SK-N-MC (cell line): ENCODE results near the gene TNFAIP2.

Source experiments
- DNase-seq: peaks from one replicate; pipeline ENCODE4 v3.0.0-alpha.2; 2011; ENCODE audit warnings: low read depth, low spot score
- H3K27ac ChIP-seq: fragments of 200-600 bp; sonication (generic); 2 replicates; pipeline ENCODE4 v1.5.1; 2016; ENCODE audit warnings: mixed run types
- H3K36me3 ChIP-seq: fragments of 200-600 bp; sonication (generic); 2 replicates; pipeline ENCODE4 v1.6.1; 2017; ENCODE audit warnings: antibody characterized with exemption, low read length, mixed read lengths; ENCODE audit not compliant: insufficient read depth
- H3K4me3 ChIP-seq: fragments of 200-600 bp; sonication (generic); 2 replicates; pipeline ENCODE4 v1.5.1; 2016
- H3K9ac ChIP-seq: fragments of 200-600 bp; sonication (generic); 2 replicates; pipeline ENCODE4 v1.8.0; 2017; ENCODE audit warnings: mixed run types, mixed read lengths; ENCODE audit not compliant: insufficient read length
- H3K9me3 ChIP-seq: fragments of 200-600 bp; sonication (generic); 2 replicates; pipeline ENCODE4 v1.6.1; 2017; ENCODE audit warnings: low read depth, mild to moderate bottlenecking, antibody characterized with exemption, low read length, moderate library complexity, mixed read lengths
- EZH2 ChIP-seq: fragments of 200-600 bp; sonication (generic); IDR thresholded peaks from one replicate; pipeline ENCODE4 v1.6.1; 2017; ENCODE audit warnings: antibody characterized with exemption
- FOXP2 ChIP-seq: optimal IDR thresholded peaks from 2 replicates; pipeline ENCODE3; 2011; ENCODE audit warnings: mild to moderate bottlenecking, moderate library complexity; ENCODE audit not compliant: insufficient read depth; ENCODE audit errors: extremely low read length, control extremely low read depth
- POLR2AphosphoS5 ChIP-seq: IDR thresholded peaks from 2 replicates; pipeline ENCODE4 v1.6.1; 2012; ENCODE audit warnings: mild to moderate bottlenecking, low read depth, low read length, borderline replicate concordance

Gene TNFAIP2, protein sequence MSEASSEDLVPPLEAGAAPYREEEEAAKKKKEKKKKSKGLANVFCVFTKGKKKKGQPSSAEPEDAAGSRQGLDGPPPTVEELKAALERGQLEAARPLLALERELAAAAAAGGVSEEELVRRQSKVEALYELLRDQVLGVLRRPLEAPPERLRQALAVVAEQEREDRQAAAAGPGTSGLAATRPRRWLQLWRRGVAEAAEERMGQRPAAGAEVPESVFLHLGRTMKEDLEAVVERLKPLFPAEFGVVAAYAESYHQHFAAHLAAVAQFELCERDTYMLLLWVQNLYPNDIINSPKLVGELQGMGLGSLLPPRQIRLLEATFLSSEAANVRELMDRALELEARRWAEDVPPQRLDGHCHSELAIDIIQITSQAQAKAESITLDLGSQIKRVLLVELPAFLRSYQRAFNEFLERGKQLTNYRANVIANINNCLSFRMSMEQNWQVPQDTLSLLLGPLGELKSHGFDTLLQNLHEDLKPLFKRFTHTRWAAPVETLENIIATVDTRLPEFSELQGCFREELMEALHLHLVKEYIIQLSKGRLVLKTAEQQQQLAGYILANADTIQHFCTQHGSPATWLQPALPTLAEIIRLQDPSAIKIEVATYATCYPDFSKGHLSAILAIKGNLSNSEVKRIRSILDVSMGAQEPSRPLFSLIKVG

GRCh38 chr14:103122947-103123633 is at the start of gene TNFAIP2:
Gene TNFAIP2 (plus strand): TSS chr14:103123461. CDS start chr14:103126458, 2,997 bp downstream.
- DNase-seq, result no peak
- Histone ChIP-seq H3K9ac (no peak within 1 kb of the TSS), H3K27ac (no peak within 1 kb of the TSS), H3K4me3 (0 out of 2 replicates have a peak within 1 kb of the TSS, but pooled peaks have one; percentile 22), H3K9me3 (no peaks in the 10 kb centered on the region), H3K36me3 (no peaks in the 10 kb centered on the region)
- TF ChIP-seq POLR2AphosphoS5 (no peak), EZH2 (no peak), FOXP2 (no peak)

DNA sequence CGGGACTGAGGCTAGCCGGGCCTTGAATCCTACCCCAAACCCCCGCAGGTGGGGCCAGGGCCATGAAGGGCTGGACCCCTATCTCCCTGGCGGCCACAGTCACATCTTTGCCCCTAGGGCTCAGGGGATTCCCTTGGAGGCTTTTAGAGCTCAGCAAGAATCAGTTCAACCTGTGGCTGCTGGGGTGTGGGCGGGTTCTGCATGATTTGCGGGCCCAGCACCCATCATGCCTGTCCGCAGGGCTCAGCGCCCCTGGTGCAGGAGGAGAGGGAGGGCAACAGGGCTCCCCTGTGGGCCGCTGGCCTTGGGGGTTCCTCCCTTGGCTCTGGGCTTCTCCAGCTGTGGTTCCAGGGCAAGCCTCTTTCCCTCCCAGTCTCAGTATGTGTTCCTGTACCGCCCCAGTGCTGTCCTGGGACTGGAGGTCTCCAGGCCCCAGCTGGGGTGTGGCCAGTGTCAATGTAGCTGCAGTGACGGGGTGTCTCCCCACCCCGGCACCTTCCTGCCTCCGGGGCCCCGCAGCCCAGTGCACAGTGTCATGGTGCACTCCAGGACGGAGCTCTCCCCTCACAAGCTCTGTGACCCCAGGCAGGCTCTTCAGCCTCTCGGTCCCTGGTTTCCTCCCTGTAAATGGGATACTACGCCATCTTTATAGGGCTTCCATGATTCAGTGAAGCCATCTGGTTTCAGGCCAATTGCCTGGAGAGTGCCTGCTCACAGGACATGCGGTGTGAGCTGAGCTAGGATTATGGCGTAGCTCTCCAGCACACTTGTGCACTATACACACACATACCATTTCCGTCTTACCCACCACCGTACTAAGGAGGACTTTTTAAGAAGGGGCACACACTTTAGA is 49.2 kb upstream of the TNFAIP2 start:
- Histone ChIP-seq H3K36me3 (no peaks in the 10 kb centered on the region), H3K9ac (no peak overlapping the region), H3K4me3 (no peak overlapping the region), H3K9me3 (no peaks in the 10 kb centered on the region), H3K27ac (no peak overlapping the region)
- TF ChIP-seq POLR2AphosphoS5 (no peak), FOXP2 (no peak), EZH2 (no peak)
- DNase-seq, result no peak

GRCh38 chr14:103074729-103075367 is 48.4 kb upstream of the TNFAIP2 start:
- TF ChIP-seq EZH2 (no peak), POLR2AphosphoS5 (no peak), FOXP2 (no peak)
- Histone ChIP-seq H3K27ac (no peak overlapping the region), H3K36me3 (no peaks in the 10 kb centered on the region), H3K9ac (no peak overlapping the region), H3K4me3 (peak overlapping the region; percentile 71), H3K9me3 (no peaks in the 10 kb centered on the region)
- DNase-seq, result no peak

DNA sequence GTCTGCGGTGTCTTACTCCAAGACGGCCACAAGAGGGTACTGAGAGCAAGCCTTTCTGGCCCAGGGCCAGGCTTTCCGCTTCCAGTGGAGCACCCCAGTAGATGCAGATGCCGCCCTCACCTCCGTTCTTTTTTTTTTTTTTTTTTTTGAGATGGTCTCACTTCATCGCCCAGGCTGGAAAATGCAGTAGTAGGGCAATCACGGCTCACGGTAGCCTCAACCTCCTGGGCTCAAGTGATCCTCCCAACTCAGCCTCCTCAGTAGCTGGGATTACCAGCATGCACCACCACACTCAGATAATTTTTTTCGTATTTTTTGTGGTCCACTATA is 44.9 kb upstream of the TNFAIP2 start:
- Histone ChIP-seq H3K9ac (no peak overlapping the region), H3K4me3 (no peak overlapping the region), H3K27ac (no peak overlapping the region), H3K9me3 (no peaks in the 10 kb centered on the region), H3K36me3 (no peaks in the 10 kb centered on the region)
- TF ChIP-seq EZH2 (no peak), POLR2AphosphoS5 (no peak), FOXP2 (no peak)
- peak; percentile 58 for DNase-seq

- no peak for TF ChIP-seq FOXP2
- no peak for TF ChIP-seq POLR2AphosphoS5
- TF ChIP-seq EZH2, result no peak
- Histone ChIP-seq H3K27ac (no peak overlapping the region), H3K9me3 (no peaks in the 10 kb centered on the region), H3K4me3 (no peak overlapping the region), H3K9ac (no peak overlapping the region), H3K36me3 (no peaks in the 10 kb centered on the region)
- DNase-seq, result no peak
Measured at GRCh38 chr14:103078860-103079587, 44.2 kb upstream of the TNFAIP2 start.

DNA sequence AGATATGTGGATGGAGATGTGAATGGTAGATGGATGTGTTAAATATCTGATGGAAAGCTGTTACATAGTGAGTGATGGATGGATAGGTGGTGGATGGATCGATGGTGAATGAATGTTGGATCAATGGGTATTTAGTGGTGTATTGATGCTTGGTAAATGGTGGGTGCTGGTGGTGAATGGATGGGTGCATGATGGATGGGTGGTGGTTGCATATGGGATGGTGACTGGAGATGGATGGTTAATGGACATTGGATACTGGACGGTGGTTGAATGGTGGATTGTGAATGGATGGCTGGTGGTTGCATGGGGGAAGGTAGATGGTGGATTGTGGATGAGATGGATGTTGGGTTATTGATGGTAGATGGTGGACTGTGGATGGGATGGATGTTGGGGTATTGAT is 41.3 kb upstream of the TNFAIP2 start:
- Histone ChIP-seq H3K9me3 (no peaks in the 10 kb centered on the region), H3K36me3 (no peaks in the 10 kb centered on the region), H3K27ac (no peak overlapping the region), H3K9ac (no peak overlapping the region), H3K4me3 (no peak overlapping the region)
- TF ChIP-seq FOXP2 (no peak), EZH2 (no peak), POLR2AphosphoS5 (no peak)
- DNase-seq, result no peak
